Spleen (tissue), 7 donors: ENCODE results near the gene GNPTG.

ENCODE experiments used
- POLR2AphosphoS5 ChIP-seq, 3 donors: sonication (generic); formaldehyde crosslinking; IDR thresholded peaks; one replicate each; pipeline ENCODE4 v1.5.1; 2017; ENCODE audit warnings: antibody characterized with exemption in 3 of 3
- TF ChIP-seq, protein P1 (sequence below), 11 experiments: fragments of 200-600 bp in 7 of 11; fragments of 450-650 bp in 4 of 11; sonication (generic) in 4 of 11; IDR thresholded peaks in 8 of 11; conservative IDR thresholded peaks in 3 of 11; 1 replicate in 7 of 11; 2 replicates in 4 of 11; pipeline versions ENCODE4 v1.4.0 to v1.8.0; 2016 to 2021; ENCODE audit warnings: antibody characterized with exemption in 11 of 11, inconsistent platforms in 4 of 11, mild to moderate bottlenecking in 1 of 11
- donor health status: DM: no; HTN: no; CAD: no; lungs with moderate emphysema.
- donor health status: DM: no; HTN: no; CAD: no.
- donor health status: DM: no; HTN: no; CAD: no.

DNA sequence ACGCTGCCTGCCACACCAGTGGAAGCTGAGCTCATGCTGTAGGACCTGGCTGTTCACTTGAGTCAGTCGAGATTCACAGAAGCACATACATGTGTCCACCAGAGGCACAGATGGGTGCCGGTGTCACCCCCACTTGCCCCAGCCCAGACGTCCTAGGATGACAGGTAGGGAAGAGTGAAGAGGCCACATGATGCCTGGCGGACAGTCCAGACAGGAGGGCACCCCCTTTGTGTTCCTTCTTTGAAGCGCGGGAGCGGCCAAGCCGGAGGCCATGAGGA lies 33.5 kb upstream of the GNPTG start:
- TF ChIP-seq, protein P1, sequence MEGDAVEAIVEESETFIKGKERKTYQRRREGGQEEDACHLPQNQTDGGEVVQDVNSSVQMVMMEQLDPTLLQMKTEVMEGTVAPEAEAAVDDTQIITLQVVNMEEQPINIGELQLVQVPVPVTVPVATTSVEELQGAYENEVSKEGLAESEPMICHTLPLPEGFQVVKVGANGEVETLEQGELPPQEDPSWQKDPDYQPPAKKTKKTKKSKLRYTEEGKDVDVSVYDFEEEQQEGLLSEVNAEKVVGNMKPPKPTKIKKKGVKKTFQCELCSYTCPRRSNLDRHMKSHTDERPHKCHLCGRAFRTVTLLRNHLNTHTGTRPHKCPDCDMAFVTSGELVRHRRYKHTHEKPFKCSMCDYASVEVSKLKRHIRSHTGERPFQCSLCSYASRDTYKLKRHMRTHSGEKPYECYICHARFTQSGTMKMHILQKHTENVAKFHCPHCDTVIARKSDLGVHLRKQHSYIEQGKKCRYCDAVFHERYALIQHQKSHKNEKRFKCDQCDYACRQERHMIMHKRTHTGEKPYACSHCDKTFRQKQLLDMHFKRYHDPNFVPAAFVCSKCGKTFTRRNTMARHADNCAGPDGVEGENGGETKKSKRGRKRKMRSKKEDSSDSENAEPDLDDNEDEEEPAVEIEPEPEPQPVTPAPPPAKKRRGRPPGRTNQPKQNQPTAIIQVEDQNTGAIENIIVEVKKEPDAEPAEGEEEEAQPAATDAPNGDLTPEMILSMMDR (IDR thresholded peaks at IDR 0.05 in 8 of 11, conservative IDR thresholded peaks at IDR 0.05 in 3 of 11), result no peak
- TF ChIP-seq POLR2AphosphoS5 (IDR thresholded peaks at IDR 0.05), result no peak
